Nephron (organoid): ENCODE data around the gene TMEFF1.

ENCODE experiments used
- H3K27ac Mint-ChIP-seq, 3 experiments: 2 replicates each; pipeline ENCODE4 v1.8.0; 2020; ENCODE audit warnings: mixed read lengths in 3 of 3, mild to moderate bottlenecking in 2 of 3, moderate library complexity in 1 of 3
- H3K27me3 Mint-ChIP-seq: 2 replicates; pipeline ENCODE4 v1.8.0; 2021; ENCODE audit warnings: low read depth, mild to moderate bottlenecking, moderate library complexity, mixed read lengths
- H3K36me3 Mint-ChIP-seq: 2 replicates; pipeline ENCODE4 v1.8.0; 2020; ENCODE audit warnings: low read depth, mixed read lengths
- H3K4me1 Mint-ChIP-seq: 2 replicates; pipeline ENCODE4 v1.8.0; 2020; ENCODE audit warnings: mixed read lengths
- H3K4me3 Mint-ChIP-seq, 3 experiments: 2 replicates each; pipeline ENCODE4 v1.8.0; 2020; ENCODE audit warnings: mild to moderate bottlenecking in 3 of 3, mixed read lengths in 3 of 3, moderate library complexity in 2 of 3
- H3K9me3 Mint-ChIP-seq: 2 replicates; pipeline ENCODE4 v1.8.0; 2020; ENCODE audit warnings: mixed read lengths
- TF ChIP-seq, protein P1 (sequence below), 3 experiments: fragments of 200-600 bp; sonication (generic); IDR thresholded peaks; one replicate each; pipeline ENCODE4 v1.5.0; 2021; ENCODE audit warnings: antibody characterized with exemption in 3 of 3; ENCODE audit not compliant: unreplicated experiment in 3 of 3

The TMEFF1 gene

DNA sequence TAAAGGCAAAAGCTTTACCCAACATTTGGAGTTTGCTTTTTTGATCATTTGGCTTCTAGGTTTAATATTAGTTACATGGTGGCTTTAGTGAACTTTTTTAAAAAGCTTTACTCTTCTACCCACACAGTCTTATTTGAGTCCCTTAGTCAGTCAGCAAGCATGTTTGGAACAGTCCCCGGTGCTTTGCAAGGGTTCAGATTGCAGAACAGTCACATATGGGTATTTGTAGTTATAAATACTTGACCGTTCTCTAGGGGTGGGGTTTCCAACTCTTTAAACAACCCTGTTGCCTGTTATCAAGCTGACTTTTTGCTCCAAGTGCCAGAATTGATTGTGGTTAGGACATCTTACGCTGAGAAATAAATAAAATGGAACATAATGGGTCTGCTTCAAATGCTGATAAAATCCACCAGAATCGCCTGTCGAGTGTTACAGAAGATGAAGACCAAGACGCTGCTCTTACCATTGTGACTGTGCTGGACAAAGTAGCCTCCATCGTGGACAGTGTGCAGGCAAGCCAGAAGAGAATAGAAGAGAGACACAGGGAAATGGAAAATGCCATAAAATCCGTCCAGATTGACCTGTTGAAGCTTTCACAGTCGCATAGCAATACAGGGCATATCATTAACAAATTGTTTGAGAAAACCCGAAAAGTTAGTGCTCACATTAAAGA lies 105.0 kb downstream of the TMEFF1 start, which contains the start of gene CAVIN4:
CAVIN4 (plus strand) TSS at position 304 of the 673 bp plus-strand sequence; CDS start at position 369, 65 bp downstream.
- H3K27ac Mint-ChIP-seq = peak within 1 kb of the TSS; percentile 11 to 74 (median 33)
- no peaks in the 10 kb centered on the region for H3K27me3 Mint-ChIP-seq
- peaks cover 26% of the 10 kb centered on the region for H3K36me3 Mint-ChIP-seq
- H3K4me1 Mint-ChIP-seq = peaks cover 50% of the 10 kb centered on the region
- H3K9me3 Mint-ChIP-seq = no peaks in the 10 kb centered on the region
- TF ChIP-seq, protein P1, sequence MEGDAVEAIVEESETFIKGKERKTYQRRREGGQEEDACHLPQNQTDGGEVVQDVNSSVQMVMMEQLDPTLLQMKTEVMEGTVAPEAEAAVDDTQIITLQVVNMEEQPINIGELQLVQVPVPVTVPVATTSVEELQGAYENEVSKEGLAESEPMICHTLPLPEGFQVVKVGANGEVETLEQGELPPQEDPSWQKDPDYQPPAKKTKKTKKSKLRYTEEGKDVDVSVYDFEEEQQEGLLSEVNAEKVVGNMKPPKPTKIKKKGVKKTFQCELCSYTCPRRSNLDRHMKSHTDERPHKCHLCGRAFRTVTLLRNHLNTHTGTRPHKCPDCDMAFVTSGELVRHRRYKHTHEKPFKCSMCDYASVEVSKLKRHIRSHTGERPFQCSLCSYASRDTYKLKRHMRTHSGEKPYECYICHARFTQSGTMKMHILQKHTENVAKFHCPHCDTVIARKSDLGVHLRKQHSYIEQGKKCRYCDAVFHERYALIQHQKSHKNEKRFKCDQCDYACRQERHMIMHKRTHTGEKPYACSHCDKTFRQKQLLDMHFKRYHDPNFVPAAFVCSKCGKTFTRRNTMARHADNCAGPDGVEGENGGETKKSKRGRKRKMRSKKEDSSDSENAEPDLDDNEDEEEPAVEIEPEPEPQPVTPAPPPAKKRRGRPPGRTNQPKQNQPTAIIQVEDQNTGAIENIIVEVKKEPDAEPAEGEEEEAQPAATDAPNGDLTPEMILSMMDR (IDR thresholded peaks at IDR 0.05; ENCODE audit: unreplicated experiment in 3 of 3) = no peak
- peak within 1 kb of the TSS; percentile 12 to 92 (median 79) for H3K4me3 Mint-ChIP-seq

DNA sequence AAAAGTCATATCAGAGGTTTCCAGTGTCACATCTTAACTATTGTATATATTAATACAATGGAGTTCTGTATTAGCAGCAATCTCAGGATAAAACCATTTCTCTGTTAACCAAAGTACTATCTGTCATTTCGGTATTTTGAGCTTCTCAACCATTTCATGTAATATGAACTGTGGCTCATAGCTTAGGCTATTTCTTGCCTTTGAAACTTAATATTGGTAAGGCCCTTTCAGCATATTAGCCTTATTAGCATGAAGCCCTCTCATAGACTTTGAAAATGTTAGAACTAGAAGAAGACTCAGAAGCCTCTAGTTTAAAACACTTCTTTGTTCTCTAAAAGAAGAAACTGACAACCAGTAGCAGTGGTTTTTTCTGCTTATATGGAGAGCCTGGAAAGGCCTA lies 105.7 kb downstream of the TMEFF1 start:
- peaks cover 24% of the 10 kb centered on the region for H3K36me3 Mint-ChIP-seq
- H3K4me1 Mint-ChIP-seq = peaks cover 47% of the 10 kb centered on the region
- TF ChIP-seq, protein P1 (IDR thresholded peaks at IDR 0.05; ENCODE audit: unreplicated experiment in 3 of 3) = no peak
- H3K27me3 Mint-ChIP-seq = no peaks in the 10 kb centered on the region
- peak overlapping the region; percentile 12 to 92 (median 79) for H3K4me3 Mint-ChIP-seq
- H3K27ac Mint-ChIP-seq = peak overlapping the region; percentile 11 to 74 (median 33)
- no peaks in the 10 kb centered on the region for H3K9me3 Mint-ChIP-seq

DNA sequence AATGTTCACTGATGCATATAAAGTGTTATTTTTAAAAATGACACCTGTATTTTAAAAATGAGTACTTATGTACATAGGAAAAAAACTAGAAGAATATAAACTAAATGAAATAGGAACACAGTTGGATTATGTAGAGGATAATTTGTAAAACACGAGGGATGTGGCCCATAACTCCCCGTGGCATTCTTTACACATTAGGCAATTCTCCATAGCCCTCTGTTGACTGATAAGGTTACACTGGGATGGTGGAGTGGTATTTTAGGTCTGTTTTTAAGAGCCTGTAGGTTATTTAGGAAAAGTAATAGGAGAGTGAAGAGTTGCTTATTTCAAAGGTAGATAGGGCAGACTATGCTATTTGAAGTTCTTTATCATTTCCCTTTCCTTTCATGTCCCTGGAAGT lies 106.7 kb downstream of the TMEFF1 start:
- peak overlapping the region in 2 of 3 experiments; percentile 56 to 57 for H3K27ac Mint-ChIP-seq
- no peaks in the 10 kb centered on the region for H3K27me3 Mint-ChIP-seq
- TF ChIP-seq, protein P1 (IDR thresholded peaks at IDR 0.05; ENCODE audit: unreplicated experiment in 3 of 3) = no peak
- H3K4me3 Mint-ChIP-seq = peak overlapping the region in 2 of 3 experiments; percentile 86 to 88
- H3K9me3 Mint-ChIP-seq = no peaks in the 10 kb centered on the region
- peaks cover 17% of the 10 kb centered on the region for H3K36me3 Mint-ChIP-seq
- peaks cover 40% of the 10 kb centered on the region for H3K4me1 Mint-ChIP-seq

DNA sequence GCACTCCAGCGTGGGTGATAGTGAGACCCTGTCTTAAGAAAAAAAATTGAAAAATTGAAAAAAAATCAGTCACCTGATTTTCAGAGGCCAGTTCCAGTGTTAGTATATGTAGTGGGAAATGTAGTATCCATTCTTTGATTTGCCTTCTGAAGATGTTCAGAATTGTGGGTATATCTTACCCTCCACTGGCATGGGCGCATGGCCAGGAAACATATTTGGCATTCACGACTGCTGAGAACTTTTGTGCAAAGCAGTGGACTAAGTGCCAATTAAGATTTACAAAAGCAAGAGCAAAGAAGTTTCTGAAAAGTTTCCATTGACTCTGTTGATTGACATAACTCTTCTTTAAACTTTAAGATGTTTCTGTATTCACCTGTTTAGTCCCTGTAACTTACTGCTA lies 107.3 kb downstream of the TMEFF1 start:
- Mint-ChIP-seq H3K27ac (peak overlapping the region in 1 of 3 experiments; percentile 56), H3K4me1 (peaks cover 34% of the 10 kb centered on the region), H3K27me3 (no peaks in the 10 kb centered on the region), H3K36me3 (peaks cover 12% of the 10 kb centered on the region), H3K9me3 (no peaks in the 10 kb centered on the region), H3K4me3 (peak overlapping the region in 2 of 3 experiments; percentile 86 to 88)
- TF ChIP-seq, protein P1 (IDR thresholded peaks at IDR 0.05; ENCODE audit: unreplicated experiment in 3 of 3) = no peak

DNA sequence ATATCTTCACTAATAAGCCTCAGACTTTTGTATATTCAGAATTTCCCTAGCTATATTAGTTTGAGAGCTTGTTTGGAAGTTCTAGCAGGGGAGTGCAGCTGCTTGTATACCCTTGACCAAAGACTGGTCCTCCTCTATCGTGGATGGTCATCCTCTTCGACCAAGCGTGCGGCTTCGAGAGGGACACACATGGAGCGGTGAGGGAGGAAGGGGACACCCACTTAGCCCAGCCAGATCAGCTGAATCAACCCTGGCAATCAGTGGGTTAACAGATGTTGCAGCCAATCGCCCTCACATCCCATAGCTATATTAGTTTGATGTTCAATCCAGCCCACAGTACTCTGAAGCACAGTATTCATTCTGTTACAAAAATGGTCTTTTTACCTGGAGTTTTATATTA lies 108.1 kb downstream of the TMEFF1 start:
- TF ChIP-seq, protein P1 (IDR thresholded peaks at IDR 0.05; ENCODE audit: unreplicated experiment in 3 of 3) = no peak
- H3K4me3 Mint-ChIP-seq = peak overlapping the region in 2 of 3 experiments; percentile 82 to 92
- no peaks in the 10 kb centered on the region for H3K9me3 Mint-ChIP-seq
- peaks cover 10% of the 10 kb centered on the region for H3K36me3 Mint-ChIP-seq
- no peaks in the 10 kb centered on the region for H3K27me3 Mint-ChIP-seq
- H3K4me1 Mint-ChIP-seq = peaks cover 26% of the 10 kb centered on the region
- H3K27ac Mint-ChIP-seq = peak overlapping the region in 1 of 3 experiments; percentile 32

DNA sequence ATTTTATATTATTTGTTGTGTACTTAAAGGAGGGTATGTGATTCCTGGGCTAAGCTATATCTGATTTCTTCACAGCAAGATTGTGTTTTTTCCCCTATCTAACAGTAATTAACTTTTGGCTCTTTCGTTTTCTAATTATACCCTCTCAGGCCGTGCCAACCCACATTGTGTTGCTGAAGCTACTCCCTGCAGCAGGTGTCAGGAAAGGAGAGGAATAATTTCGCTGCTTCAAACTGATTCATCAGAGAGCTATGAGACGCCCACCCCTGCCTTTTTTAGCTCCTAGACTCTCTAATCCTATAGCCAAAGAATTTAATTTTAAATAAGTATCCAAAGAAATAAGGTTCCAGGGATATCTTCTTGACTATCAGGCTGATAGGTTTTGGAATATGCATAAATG lies 108.7 kb downstream of the TMEFF1 start:
- Mint-ChIP-seq H3K27me3 (no peaks in the 10 kb centered on the region), H3K4me1 (peaks cover 21% of the 10 kb centered on the region), H3K36me3 (peaks cover 10% of the 10 kb centered on the region), H3K9me3 (no peaks in the 10 kb centered on the region), H3K27ac (peak overlapping the region in 2 of 3 experiments; percentile 32 to 45), H3K4me3 (peak overlapping the region in 2 of 3 experiments; percentile 82 to 92)
- TF ChIP-seq, protein P1 (IDR thresholded peaks at IDR 0.05; ENCODE audit: unreplicated experiment in 3 of 3) = no peak
